ENCODE data around the gene BCL2L13.

DNA sequence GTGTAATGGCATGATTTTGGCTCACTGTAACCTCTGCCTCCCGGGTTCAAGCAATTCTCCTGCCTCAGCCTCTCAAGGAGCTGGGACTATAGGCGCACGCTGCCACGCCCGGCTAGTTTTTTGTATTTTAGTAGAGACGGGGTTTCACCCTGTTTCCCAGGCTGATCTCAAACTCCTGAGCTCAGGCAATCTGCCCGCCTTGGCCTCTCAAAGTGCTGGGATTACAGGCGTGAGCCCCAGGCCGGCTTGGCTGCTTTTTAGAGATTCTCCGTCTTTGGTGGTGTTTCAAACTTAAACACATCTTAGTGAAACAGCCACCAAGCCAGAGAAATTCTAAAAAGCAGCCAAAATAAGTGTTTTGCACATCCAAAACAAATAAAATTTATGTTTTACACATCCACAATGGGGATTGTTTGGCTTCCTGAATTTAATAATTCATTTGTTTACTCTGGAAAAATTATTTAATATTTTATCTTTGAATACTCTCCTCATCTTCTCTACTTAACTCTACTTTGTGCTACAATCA lies 18.4 kb downstream of the BCL2L13 start:
- no peak for TF ChIP-seq EZH2 (IDR thresholded peaks at IDR 0.05; ENCODE audit: borderline replicate concordance, low read length)
- TF ChIP-seq, protein P1, sequence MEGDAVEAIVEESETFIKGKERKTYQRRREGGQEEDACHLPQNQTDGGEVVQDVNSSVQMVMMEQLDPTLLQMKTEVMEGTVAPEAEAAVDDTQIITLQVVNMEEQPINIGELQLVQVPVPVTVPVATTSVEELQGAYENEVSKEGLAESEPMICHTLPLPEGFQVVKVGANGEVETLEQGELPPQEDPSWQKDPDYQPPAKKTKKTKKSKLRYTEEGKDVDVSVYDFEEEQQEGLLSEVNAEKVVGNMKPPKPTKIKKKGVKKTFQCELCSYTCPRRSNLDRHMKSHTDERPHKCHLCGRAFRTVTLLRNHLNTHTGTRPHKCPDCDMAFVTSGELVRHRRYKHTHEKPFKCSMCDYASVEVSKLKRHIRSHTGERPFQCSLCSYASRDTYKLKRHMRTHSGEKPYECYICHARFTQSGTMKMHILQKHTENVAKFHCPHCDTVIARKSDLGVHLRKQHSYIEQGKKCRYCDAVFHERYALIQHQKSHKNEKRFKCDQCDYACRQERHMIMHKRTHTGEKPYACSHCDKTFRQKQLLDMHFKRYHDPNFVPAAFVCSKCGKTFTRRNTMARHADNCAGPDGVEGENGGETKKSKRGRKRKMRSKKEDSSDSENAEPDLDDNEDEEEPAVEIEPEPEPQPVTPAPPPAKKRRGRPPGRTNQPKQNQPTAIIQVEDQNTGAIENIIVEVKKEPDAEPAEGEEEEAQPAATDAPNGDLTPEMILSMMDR (conservative IDR thresholded peaks at IDR 0.05 in 1 of 2, IDR thresholded peaks at IDR 0.05 in 1 of 2; ENCODE audit: extremely low read depth in 1 of 2, insufficient read depth in 1 of 2, low read depth in 1 of 2, low read length in 2 of 2) = no peak
